GM12873 (cell line): ENCODE data around the gene OR11H12.
"Not testable (repeated sequence)": the region's sequence is repeated elsewhere in the genome, so short reads cannot be mapped to it uniquely, and the experiment has no call there.

ENCODE experiments used
- TF ChIP-seq, protein P1 (sequence below): IDR thresholded peaks from 2 replicates; pipeline ENCODE4 v1.5.1; 2012; ENCODE audit warnings: low read depth, mild to moderate bottlenecking, moderate library complexity, low read length, control low read depth; ENCODE audit not compliant: insufficient read depth; ENCODE audit errors: missing control alignments

The OR11H12 gene, protein sequence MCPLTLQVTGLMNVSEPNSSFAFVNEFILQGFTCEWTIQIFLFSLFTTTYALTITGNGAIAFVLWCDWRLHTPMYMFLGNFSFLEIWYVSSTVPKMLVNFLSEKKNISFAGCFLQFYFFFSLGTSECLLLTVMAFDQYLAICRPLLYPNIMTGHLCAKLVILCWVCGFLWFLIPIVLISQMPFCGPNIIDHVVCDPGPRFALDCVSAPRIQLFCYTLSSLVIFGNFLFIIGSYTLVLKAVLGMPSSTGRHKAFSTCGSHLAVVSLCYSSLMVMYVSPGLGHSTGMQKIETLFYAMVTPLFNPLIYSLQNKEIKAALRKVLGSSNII

DNA sequence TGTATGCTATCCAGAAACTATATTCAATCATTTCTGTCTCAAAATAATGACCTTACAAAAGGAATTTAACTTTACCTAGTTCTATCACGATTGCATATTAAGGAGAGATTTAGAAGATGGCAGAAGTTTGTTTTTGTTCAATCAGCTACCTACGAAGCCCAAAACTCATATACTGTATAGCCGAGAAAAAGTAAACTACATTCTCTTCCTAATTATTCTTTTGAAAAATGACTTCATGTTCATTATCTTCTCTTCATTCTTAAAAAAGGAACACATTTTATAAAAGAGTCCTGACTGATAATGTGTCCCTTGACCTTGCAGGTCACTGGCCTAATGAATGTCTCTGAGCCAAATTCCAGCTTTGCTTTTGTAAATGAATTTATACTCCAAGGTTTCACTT is at the start of gene OR11H12:
Gene OR11H12 (plus strand): TSS at position 301 of the 400 bp plus-strand sequence. CDS start 0 bp downstream, at position 301.
- TF ChIP-seq, protein P1, sequence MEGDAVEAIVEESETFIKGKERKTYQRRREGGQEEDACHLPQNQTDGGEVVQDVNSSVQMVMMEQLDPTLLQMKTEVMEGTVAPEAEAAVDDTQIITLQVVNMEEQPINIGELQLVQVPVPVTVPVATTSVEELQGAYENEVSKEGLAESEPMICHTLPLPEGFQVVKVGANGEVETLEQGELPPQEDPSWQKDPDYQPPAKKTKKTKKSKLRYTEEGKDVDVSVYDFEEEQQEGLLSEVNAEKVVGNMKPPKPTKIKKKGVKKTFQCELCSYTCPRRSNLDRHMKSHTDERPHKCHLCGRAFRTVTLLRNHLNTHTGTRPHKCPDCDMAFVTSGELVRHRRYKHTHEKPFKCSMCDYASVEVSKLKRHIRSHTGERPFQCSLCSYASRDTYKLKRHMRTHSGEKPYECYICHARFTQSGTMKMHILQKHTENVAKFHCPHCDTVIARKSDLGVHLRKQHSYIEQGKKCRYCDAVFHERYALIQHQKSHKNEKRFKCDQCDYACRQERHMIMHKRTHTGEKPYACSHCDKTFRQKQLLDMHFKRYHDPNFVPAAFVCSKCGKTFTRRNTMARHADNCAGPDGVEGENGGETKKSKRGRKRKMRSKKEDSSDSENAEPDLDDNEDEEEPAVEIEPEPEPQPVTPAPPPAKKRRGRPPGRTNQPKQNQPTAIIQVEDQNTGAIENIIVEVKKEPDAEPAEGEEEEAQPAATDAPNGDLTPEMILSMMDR, result not testable (repeated sequence)
